ENCODE data around the gene MT1B.
A peak's percentile ranks its signal among the peaks of the same experiment; 100 is the strongest.
"Not testable (repeated sequence)": the region's sequence is repeated elsewhere in the genome, so short reads cannot be mapped to it uniquely, and the experiment has no call there.

Gene MT1B

GRCh38 chr16:56637814-56638750, 13.6 kb upstream of the MT1B start, which contains the start of gene MT1A:
Gene MT1A, plus strand, starts transcription at chr16:56638666. Its CDS starts 73 bp downstream, at chr16:56638739.
- DNase-seq (ENCODE audit: low read depth) = no peak

GRCh38 chr16:56639045-56639444, 12.6 kb upstream of the MT1B start:
- no peak for DNase-seq (ENCODE audit: low read depth)

- no peak for DNase-seq (ENCODE audit: low read depth)
Measured at GRCh38 chr16:56640076-56640475, 11.6 kb upstream of the MT1B start.

GRCh38 chr16:56641166-56641565, 10.5 kb upstream of the MT1B start:
- no peak for DNase-seq (ENCODE audit: low read depth)

- peak; percentile 47 for DNase-seq (ENCODE audit: low read depth)
Measured at GRCh38 chr16:56643080-56643778, 8.5 kb upstream of the MT1B start.

DNA sequence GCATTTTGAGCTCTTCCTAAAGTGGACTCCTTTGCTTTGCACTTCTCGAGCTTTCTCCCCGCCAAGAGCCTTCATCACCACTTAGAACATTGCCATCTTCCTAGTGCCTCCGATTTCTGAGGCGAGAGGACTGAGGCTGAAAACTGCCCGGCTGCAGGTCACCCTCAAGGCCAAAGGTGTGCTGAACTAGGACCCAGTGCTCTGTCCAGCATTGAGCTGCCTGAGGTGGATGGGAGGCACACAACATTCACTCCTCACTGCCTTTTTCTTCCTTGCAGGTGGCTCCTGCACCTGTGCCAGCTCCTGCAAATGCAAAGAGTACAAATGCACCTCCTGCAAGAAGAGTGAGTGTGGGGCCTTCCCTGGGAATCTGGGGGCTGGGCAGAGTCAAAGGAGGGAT, 7.9 kb upstream of the MT1B start:
- no peak for DNase-seq (ENCODE audit: low read depth)

- DNase-seq (ENCODE audit: low read depth) = no peak
Measured at GRCh38 chr16:56645311-56645710, 6.4 kb upstream of the MT1B start.

GRCh38 chr16:56645838-56646237, 5.8 kb upstream of the MT1B start:
- no peak for DNase-seq (ENCODE audit: low read depth)

DNA sequence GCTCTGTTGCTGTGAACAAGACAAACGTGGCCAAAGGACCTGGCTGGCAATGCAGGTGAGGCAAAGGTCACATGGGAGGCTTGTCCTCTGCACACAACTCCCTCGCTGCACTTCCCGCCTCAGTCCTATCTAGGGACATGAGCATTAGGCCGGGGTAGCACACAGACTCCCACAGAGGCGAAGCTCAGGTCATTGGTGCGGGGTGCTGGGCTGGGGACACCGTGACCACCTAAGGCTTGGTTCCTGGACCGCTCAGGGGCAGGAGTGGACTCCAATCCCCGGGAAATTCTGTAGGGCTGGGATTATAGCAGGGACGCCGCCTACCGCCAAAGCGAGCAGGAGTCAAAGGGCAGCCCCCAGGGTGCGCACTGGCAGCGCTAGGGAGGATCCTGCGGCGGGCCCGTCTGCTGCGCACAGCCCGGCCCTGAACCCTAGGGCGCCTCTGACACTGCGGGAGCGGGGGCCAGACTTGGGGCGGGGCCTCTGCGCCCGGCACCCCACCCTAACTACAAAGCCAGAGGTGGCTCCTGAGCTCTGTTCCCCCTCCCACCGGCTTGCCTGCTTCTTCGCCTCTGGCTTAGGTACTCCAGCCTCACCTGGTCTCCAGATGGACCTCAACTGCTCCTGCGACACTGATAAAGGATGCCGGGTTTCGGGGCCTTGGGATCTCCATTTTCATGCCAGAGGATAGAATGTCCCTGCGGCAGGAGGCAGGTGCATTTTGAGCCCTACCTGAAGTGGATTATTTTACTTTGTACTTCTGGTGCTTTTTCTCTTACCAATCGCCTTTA, 3.9 kb upstream of the MT1B start:
- DNase-seq (ENCODE audit: low read depth) = no peak

DNA sequence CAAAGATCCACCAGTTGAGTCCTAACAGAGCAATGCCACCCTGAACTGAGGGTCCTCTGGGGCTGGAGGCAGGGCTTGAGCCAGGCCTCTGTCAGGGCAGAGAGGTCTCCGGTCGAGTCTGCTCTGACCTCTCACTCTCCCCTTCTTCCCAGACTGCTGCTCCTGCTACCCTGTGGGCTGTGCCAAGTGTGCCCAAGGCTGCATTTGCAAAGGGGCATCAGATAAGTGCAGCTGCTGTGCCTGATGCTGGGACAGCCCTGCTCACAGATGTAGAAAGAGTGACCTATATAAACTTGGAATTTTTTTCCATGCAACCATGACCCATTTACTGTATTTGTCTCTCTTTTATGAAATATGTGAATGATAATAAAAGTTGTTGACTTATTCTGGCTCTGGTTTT, 2.4 kb upstream of the MT1B start:
- no peak for DNase-seq (ENCODE audit: low read depth)

GRCh38 chr16:56649820-56650219, 1.9 kb upstream of the MT1B start:
- DNase-seq (ENCODE audit: low read depth) = no peak

DNA sequence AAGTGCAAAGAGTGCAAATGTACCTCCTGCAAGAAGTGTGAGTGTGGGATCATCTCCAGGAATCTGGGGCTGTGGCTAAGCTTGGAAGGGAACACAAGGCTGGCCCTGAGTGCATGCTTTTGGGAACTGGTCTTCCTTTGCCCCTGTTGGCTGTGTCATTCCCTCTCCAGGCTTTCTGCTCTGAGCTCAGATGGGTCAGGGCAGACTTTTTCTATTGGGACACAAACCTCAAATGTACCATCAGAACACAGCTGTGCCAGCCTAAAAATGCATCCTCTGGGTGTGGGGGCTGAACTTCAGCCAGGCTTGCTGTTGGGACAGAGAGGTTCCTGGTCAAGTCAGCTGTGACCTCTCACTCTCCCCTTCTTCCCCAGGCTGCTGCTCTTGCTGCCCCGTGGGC, 914 bp downstream of the MT1B start:
- no peak for DNase-seq (ENCODE audit: low read depth)

- no peak for DNase-seq (ENCODE audit: low read depth)
Measured at GRCh38 chr16:56653218-56653617, 1.5 kb downstream of the MT1B start.

- DNase-seq (ENCODE audit: low read depth) = peak; percentile 58
Measured at GRCh38 chr16:56657555-56658326, 6.1 kb downstream of the MT1B start, which contains the start of gene MT1F. Gene MT1F, plus strand, starts transcription at chr16:56657959. Its CDS starts 100 bp downstream, at chr16:56658059.

DNA sequence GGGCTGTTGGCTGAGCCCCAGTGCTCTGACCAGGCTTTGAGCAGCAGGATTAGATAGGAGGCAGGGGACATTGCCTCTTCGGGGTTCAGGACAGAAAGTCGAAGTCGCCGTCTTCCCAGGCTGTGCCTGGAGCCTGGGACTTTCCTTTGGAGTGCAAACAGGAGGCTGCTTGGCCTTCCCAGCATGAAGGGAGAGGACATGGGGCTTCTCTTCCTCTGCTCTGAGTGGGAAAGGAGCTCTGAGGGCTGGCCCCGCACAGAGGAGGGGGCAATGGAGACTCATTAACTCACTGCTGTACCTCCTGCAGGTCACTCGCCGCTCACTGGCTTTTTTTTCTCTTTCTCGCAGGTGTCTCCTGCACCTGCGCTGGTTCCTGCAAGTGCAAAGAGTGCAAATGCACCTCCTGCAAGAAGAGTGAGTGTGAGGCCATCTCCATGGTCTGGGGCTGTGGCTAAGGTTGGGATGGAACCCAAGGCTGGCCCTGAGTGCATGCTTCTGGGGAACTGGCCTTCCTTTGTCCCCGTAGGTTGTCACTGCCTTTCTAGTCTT, 6.7 kb downstream of the MT1B start:
- DNase-seq (ENCODE audit: low read depth) = no peak

DNA sequence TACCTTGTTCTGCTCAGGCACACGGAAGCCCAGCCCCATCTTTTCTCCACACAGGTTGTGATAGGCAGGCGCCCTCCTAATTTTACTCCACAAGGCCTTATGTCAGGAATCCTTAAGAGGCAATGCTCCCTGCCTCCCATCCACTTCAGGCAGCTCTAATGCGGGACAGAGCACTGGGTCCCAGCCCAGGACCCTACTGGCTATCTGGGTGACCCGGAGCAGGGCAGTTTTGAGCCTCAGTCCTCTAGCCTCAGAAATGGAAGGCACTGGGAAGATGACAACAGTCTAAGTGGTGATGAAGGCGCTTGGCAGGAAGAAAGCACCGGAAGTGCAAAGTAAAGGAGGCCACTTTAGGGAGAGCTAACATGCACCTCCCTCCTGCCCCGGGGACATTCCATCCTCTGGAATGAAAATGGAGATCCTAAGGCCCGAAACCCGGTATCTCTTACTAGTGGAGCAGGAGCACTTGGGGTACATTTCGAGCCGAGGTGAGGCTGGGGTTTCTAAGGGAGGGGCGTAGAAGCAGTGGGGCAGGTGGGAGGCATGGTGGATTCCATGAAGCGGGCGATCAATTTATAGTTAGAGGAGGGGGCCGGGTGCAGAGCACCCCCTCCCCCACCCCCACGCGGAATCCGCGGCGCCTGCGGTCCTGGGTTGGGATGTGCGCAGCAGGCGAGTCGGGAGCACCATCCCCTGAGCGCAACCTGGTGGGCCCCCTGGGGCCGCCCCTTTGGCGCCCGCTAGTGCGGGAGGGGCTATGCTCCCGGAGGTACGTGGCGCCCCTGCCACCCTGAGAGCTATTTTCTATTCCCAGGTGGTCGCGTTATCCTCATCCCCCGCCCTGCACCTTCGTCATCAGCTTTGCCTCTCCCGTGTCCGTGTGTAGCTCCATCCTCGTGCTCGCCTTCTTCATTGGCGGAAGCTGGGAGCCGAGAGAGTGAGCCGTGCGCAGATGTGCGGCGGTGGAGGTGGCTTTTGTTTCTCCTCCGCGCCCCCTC, 11.0 kb downstream of the MT1B start:
- no peak for DNase-seq (ENCODE audit: low read depth)

- no peak for DNase-seq (ENCODE audit: low read depth)
Measured at GRCh38 chr16:56664506-56664905, 12.8 kb downstream of the MT1B start.

DNA sequence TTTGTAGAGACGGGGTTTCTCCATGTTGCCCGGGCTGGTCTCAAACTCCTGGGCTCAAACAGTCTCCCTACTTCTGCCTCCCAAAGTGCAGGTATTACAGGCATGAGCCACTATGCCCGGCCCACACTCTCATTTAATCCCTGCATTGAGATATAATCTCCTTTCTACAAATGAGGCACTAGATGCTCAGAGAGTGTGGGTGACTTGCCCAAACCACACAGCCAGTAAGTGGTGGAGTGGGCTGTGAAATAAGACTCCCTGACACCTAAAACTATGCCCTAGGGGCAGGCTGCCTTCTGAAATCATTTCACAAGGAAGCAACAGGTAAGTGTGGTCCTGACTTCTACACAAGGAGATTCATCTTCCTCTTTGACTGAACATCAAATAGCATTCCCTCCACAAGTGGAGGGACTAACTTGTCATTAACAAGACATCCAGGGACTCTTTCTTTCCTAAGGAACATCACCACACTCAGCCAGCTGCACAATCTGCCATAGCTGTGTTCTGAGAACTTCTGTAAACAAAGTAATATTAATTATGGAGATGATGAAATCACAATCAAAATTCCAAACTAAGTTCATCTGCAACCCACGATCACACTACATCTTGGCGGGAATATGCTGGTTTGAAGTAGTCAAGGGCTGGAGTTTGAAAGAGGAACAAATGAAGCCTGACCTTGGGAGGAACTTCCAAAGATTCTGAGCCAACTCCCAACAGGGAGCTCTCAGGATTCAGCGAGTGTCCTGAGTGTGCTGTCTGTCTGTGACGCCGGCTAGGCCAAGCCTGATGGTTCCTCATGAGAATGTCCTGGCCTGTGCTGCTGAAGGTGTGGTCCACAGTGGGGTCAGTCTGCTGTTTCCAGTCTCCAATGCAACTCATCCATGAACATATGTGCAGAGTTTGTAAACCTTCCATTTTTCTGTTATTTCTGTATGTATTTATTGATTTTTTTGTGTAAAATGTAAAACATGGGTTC, 13.9 kb downstream of the MT1B start:
- DNase-seq (ENCODE audit: low read depth) = not testable (repeated sequence)

Data from T-helper 22 cell (primary cell).